Measurements from ENCODE around the gene FOXP2.
A peak's percentile ranks its signal among the peaks of the same experiment; 100 is the strongest.
"Not testable (repeated sequence)": the region's sequence is repeated elsewhere in the genome, so short reads cannot be mapped to it uniquely, and the experiment has no call there.

FOXP2 gene

DNA sequence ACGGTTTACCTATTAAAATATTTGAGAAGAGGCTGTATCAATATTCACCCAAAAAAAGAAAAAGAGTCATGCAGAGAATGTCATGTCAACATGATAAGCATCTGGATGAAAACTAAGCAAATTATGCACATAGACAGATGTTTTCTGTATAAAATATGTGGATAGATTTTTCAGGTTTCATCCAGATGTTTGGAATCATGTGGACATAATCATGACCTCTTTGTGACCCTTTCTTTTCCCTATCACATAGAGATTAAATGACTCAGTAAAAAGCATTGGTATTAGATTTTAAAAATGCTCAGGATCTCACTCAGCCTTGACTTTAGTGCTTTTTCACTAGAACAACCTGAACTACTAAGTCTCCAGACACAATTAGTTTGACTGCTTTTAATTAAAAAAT, 90.0 kb downstream of the FOXP2 start:
- DNase-seq = no peak

DNA sequence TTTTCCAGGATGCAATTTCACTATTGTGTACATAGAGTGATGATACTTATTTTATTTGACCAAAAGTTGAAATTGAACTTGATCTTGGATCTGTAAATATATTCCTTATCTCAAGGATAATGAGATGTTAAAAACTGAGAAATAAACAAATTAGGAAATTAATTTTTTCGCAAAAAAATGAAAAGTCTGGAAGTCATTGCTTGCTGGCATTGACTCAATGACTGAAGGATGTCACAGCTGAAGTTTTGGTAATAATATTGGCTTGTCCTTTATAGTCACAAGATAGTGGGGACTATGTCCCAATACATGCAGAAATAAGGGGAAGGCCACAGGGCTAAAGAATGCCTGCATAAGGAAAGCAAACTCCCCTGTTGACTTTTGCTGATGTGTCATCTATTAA, 92.8 kb downstream of the FOXP2 start:
- DNase-seq = no peak

- DNase-seq = no peak
Observed at GRCh38 chr7:114508086-114508485, 93.5 kb downstream of the FOXP2 start.

DNA sequence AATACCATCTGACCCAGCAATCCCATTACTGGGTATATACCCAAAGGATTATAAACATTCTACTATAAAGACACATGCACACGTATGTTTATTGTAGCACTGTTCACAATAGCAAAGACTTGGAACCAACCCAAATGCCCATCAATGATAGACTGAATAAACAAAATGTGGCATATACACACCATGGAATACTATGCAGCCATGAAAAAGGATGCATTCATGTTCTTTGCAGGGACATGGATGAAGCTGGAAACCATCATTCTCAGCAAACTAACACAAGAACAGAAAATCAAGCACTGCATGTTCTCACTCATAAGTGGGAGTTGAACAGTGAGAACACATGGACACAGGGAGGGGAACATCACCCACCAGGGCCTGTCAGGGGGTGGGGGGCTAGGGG, 96.2 kb downstream of the FOXP2 start:
- DNase-seq = not testable (repeated sequence)

- DNase-seq = no peak
Observed at GRCh38 chr7:114519240-114519639, 104.6 kb downstream of the FOXP2 start.

- no peak for DNase-seq
Observed at GRCh38 chr7:114522081-114522480, 107.5 kb downstream of the FOXP2 start.

- no peak for DNase-seq
Observed at GRCh38 chr7:114527589-114527988, 113.0 kb downstream of the FOXP2 start.

DNA sequence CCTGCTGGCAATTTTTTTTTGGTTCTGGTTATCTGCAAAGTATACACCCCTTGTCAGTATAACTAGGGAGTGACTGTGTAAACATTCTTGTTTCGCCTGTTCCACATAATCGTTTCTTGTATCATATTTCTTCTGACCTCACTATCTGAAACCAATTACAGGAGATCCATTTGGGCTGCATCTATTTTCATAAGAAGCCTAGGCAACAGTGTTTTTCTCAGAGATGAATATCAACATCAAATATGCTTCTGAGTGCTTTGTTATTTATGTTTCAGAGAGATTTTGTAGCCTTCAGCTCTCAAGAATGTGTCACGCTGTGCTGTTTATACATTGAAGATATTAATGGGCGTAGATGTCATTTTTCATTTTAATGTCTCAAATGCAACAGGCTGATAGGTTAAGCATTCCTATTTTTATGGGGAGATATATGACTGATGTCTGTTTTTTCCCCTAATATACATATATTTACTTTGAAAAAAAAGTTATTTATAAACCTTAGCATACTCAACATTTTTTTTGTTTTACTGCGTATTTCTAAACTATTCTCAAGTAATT, 115.5 kb downstream of the FOXP2 start:
- DNase-seq = peak; percentile 22

DNA sequence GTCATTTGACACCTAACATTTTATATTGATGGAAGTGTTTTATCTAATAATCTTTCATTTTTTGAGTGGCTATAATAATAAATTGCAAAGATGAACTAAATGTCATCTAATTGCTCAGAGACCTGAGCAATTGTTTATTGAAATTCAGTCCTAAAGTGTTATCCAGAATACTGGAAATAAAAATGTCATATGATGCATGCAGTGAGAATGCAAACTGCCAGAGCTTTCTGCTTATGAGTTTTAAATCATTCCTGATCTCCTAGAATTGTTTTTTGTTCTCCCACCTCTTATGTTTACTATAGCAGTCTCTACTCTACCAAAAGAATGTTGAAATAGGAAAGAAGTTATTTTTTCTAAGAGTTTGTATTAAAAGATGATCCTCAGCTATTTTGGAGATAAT, 116.7 kb downstream of the FOXP2 start:
- no peak for DNase-seq

DNA sequence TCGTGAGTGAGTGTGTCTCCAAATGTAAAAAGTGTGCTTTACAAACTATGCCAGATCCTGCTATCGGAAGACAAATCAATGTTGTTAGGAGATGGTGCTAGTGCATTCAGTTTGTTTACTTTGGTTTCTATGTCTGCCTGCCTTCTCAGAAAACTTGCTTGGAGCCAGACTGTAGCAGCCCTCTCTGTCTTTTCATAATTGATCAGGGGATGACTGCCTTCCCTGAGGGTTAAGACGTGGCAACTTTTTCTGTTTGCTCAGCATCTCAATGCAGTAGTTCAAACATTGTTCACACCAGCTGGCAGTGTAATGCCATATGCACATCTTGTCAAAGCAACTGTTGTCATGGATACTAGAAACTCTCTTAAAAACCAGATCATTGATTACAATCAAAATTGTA, 118.5 kb downstream of the FOXP2 start:
- DNase-seq = peak; percentile 34

GRCh38 chr7:114534953-114535352, 120.3 kb downstream of the FOXP2 start:
- no peak for DNase-seq

DNA sequence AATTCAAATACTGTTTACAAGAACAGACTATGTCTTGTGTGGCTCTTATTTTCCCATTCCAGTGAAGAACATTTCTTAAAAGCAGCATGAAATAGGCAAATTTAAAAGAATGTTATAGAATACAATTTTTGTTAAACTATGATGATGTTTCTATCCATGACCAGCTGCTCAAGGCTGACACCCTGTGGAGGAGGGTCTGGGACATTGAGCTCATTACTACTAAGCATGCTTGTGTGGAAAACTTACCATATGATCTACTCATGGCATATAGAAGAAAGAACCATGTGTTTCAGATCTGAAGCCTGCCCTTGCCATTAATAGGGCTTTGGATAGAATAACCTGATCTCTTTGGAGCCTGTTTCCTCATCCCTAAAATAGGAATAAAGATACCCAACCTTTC, 125.0 kb downstream of the FOXP2 start:
- peak; percentile 24 for DNase-seq

- DNase-seq = no peak
Observed at GRCh38 chr7:114540291-114540690, 125.7 kb downstream of the FOXP2 start.

DNA sequence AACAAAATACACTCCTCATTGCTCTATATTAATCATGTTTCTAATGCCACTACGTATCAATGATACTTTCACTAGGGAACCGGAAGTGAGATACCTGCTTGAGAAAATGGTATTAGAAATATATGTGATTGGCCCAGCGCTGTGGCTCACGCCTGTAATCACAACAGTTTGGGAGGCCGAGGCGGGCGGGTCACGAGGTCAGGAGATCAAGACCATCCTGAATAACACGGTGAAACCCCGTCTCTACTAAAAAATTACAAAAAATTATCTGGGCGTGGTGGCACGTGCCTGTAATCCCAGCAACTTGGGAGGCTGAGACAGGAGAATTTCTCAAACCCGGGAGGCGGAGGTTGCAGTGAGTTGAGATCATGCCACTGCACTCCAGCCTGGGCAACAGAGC, 132.7 kb downstream of the FOXP2 start:
- DNase-seq = not testable (repeated sequence)

GRCh38 chr7:114548081-114548980, 133.7 kb downstream of the FOXP2 start:
- no peak for DNase-seq

DNA sequence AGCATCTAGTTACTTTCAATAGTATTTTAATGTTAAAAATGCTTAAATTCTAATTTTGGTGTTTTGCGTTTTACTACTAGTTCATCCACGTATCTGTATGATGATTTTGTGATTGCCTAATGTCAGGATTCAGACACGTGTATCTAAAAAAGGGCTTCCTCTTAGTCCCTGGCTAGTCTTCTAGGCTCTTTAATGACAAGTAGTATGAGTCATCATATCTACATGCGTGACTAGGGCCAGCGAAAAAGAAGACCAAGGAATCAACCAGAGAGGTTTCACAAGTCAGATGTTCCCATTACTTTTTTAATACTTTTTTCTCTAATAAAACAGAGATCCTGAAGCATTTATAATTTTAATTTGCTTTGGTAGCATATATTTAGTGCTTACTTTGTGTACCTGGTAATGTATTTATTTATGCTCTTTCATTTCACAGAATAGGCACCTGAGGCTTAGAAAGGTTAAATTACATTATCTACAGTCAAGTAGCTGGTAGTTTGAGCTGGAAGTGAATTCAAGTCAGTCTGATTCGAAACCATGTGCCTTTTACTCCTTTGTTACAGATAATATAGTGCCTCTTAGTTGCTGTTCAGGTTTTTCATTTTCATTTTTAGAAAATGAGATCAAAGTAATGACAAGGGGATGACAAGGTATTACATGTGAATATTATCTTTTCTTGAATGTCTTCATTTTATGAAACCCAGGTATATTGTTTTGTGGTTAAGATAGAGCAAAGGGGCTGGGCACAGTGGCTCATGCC, 140.3 kb downstream of the FOXP2 start:
- DNase-seq = peak; percentile 26

GRCh38 chr7:114567416-114567815, 152.8 kb downstream of the FOXP2 start:
- no peak for DNase-seq

DNA sequence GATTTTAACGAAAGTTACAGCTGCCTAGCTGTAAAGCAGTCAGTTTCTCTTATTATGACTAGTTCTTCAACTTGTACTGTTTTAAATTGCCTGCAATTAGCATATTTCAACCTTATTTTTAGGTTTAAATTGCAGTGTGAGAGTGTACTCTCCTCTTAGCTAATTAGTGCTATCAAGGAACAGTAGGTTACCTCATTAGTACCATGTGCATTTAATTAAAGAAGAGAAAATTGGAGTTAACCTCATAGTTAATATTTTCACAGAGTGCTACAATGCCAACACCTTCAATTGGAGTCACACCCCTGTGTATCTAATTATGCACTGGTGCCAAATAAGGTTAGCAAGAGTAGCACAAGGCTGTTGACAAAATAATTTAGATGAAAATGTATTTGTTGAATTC, 154.6 kb downstream of the FOXP2 start:
- no peak for DNase-seq

DNA sequence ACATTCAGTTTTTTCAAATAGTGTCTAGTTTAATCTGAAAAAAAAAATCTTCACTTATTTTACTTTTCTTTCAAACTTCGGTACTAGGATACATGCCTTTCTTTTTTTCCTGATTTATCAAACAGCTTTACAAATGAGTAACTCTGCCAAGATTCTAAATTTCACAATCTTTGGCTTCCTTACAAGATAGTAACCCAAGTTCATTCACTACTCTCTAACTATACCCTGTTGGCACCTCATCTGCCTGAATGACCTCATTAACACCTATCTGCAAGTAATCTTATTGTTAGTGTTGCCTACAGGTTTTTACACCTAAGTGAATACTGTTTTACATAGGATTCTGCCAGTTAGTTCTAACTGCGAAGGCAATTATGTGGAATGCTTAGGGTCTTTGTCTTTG, 159.8 kb downstream of the FOXP2 start:
- DNase-seq = no peak

DNA sequence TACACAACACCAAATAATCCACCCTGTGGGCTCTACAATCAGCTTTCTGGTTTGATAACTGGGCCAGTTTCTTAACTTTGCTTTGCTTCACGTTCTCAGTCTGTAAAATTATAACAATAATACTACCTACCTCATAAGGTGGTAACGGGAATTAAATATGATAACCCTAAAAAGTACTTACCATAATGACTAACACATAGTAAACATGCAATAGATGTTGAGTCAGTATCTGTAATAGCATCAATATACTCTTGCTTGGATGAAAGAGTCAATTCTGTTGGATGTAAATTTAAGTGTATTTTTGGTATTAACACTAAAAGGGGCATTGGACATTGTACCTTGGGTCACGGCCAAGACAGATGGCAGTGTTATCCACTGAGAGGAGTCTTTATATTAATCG, 160.5 kb downstream of the FOXP2 start:
- no peak for DNase-seq

DNA sequence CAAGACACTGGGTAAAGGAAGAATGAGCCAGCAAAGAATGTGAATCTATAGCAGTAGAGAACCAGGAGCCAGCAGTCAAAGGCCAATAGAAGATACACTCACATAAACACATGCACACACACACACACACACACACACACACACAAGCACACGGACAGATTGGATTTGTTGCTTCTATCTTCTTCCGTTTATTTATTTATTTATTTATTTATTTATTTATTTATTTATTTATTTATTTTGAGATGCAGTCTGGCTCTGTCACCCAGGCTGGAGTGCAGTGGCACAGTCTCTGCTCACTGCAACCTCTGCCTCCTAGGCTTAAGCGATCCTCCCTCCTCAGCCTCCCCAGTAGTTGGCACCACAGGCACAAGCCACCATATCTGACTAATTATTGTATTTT, 166.3 kb downstream of the FOXP2 start:
- DNase-seq = not testable (repeated sequence)

DNA sequence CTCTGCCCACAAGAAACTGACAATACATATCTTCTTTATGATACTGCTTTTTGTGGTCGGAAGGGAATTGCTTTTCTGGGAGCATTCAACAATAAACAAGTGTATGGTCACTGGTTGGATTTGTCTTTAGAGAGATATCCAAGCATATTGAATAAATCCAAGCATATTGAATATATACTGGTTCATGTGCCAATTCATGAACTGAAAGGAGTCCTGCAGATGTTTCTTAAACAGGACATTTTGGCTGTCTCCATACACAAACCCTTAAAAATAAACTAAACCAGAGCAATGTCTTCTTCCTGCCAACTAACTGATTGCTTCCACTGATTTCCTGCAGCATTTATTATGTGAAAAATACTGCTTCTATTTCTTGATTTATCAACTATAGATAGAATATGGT, 173.9 kb downstream of the FOXP2 start:
- DNase-seq = no peak

DNA sequence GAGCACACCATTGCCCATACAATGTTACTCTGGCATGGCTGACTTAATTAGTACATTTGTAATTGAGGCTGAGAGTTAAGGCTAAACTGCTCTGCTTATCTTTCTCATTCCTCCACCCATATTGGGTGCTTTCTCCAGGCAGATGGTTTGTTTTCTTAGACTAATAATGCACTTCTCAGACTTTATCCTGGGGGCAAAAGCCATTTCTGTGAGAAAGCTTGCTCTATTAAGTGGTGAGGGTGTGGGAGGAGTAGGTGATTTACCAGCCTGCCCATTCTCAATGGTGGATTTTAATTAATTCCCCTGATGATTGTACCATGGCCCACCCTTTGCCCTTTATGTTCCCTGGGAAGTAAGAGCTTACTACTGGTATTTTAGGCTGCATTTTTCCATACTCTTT, 174.8 kb downstream of the FOXP2 start:
- no peak for DNase-seq

DNA sequence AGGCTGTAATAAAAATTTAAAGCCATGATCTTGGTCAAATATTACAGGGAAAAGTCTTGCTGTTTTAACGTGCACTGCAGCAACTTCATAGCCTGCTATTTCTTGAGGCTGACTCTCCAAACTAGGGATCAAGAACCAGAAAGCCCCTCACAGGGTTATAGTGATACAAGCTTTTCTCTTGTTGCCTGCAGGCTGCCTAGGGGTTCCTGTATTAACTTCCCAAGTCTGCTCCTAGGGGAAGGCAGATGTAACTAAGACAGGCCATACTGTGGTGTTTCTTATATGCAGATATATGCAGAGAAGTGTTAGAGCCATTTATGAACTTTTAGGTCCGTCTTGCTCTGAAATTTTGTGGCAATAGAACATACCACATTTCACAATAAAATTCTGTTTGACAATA, 175.7 kb downstream of the FOXP2 start:
- DNase-seq = no peak

Data from NCI-H345 (cell line).